ENCODE results near the gene TNNT1.

TNNT1 gene

DNA sequence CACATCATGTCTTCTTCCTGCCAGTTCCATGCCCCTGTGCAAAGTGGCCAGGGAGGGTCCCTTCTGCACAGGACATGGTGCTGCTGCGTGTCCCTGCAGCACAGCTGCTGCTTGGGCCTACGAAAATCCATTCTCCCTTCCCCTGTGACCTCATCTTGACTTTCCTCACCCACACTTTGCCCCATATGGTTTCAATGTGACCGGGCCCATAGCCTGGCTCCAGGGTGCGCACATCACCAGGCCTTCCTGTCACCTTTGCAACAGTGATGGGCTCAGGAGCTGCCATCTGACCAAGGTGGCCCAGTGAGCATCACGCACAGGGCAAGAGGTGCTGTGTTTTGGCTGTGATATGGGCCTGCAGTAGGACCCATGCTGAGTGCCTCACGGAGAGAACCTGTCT is 42.4 kb downstream of the TNNT1 start:
- TF ChIP-seq, protein P1, sequence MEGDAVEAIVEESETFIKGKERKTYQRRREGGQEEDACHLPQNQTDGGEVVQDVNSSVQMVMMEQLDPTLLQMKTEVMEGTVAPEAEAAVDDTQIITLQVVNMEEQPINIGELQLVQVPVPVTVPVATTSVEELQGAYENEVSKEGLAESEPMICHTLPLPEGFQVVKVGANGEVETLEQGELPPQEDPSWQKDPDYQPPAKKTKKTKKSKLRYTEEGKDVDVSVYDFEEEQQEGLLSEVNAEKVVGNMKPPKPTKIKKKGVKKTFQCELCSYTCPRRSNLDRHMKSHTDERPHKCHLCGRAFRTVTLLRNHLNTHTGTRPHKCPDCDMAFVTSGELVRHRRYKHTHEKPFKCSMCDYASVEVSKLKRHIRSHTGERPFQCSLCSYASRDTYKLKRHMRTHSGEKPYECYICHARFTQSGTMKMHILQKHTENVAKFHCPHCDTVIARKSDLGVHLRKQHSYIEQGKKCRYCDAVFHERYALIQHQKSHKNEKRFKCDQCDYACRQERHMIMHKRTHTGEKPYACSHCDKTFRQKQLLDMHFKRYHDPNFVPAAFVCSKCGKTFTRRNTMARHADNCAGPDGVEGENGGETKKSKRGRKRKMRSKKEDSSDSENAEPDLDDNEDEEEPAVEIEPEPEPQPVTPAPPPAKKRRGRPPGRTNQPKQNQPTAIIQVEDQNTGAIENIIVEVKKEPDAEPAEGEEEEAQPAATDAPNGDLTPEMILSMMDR (IDR thresholded peaks at IDR 0.05; ENCODE audit: control insufficient read depth, extremely low read depth, insufficient read depth), result no peak
- H3K4me3 ChIP-seq (ENCODE audit: low read depth, low read length), result no peak overlapping the region
- DNase-seq (ENCODE audit: low read depth), result no peak

DNA sequence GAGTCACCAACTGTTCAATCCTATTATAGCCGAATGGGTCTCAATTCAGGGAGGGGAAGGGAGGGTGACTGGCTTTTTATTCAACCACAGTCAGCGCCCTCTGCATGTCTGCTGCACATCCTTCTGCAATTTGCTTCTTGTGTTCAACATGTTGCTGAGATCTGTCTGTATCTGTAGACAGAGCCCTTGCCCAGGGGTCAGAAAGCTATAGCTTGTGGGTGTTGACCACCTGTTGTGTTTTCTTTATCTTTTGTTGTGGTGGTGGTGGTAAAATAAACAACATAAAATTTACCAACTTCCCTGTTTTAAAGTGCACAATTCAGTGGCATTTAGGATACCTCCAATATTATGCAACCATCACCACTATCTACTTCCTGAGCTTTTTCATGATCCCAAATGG is 43.8 kb downstream of the TNNT1 start:
- no peak for DNase-seq (ENCODE audit: low read depth)
- H3K4me3 ChIP-seq (ENCODE audit: low read depth, low read length), result no peak overlapping the region
- TF ChIP-seq, protein P1 (IDR thresholded peaks at IDR 0.05; ENCODE audit: control insufficient read depth, extremely low read depth, insufficient read depth), result no peak

DNA sequence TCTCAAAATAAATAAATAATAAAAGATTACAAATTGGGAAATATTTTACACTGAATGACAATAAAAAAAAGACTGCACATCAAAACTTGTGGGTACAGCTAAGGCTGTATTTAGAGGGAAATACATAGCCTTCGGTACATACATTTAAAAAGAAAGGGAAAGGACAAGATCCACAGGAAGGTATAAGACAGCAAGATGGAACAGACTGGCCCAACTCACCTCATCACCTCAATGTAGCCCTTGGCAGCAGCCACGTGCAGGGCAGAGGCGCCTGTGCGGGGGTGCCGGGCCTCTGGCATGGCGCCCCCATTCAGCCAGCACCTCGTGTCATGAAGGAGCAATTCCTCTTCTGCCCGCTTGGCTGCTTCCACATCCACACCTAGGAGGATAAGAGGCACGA is 45.8 kb downstream of the TNNT1 start:
- TF ChIP-seq, protein P1 (IDR thresholded peaks at IDR 0.05; ENCODE audit: control insufficient read depth, extremely low read depth, insufficient read depth), result no peak
- DNase-seq (ENCODE audit: low read depth), result no peak
- H3K4me3 ChIP-seq (ENCODE audit: low read depth, low read length), result no peak overlapping the region

DNA sequence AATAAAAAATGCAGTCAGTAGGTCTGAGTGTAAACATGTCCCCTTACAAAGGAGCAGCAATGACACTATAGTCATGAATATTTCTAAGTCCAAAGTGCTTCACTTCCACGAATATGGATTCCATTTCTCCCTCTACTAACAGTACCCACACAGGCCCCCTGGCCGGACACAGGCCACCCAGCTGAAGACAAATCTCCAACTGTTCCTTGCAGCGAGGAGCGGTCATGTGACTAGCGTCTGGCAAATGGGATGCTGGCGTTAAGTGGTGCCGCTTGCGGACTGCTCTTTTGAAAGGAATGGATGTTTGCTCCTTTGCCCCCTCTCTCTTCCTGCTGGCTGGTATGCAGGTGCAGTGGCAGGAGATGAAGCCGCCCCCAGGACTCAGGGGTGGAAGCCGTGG is 47.7 kb downstream of the TNNT1 start:
- H3K4me3 ChIP-seq (ENCODE audit: low read depth, low read length), result no peak overlapping the region
- TF ChIP-seq, protein P1 (IDR thresholded peaks at IDR 0.05; ENCODE audit: control insufficient read depth, extremely low read depth, insufficient read depth), result no peak
- DNase-seq (ENCODE audit: low read depth), result no peak

DNA sequence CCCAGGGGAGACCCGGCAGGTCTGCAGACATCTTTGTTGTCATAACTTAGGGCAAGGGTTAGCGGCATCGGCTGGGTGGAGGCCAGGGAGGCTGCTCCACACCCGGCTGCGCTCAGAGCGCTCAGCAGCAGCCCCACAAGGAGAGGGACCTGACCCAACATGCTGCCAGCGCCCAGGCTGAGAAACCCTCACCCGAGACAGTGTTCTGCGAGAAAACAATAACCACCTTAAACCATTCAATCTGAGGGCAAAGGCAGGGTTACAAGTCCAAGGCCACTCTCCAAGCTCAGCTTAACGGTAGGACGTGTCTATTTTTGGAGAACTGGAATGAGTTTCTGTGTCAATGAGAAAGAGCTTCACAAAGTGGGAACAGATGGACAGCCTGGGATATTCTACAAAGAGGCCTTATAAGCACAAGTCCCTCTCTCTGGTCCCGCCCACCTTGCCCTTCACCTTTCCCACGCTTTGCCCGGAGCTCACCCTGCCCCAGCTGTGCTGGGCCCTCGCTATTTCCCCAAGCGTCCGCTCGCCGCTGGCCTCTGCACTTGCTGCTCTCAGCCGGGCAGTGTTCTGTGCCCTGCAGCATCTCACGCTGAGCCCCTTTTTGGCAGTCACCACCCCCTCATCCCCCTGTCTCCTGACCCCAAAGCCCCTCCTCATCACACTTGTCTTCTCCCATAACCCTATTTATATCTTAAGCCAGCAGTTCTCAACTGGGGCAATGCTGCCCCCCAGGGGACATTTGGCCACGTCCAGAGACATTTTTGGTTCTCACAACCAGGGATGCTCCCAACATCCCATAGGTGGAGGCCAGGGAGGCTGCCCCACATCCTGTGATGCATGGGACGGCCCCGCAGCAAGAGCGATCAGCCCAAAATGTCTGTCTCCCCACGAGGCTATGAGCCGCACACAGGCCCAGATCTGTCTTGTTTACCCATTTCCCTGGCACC is 49.2 kb downstream of the TNNT1 start:
- DNase-seq (ENCODE audit: low read depth), result no peak
- no peak overlapping the region for H3K4me3 ChIP-seq (ENCODE audit: low read depth, low read length)
- TF ChIP-seq, protein P1 (IDR thresholded peaks at IDR 0.05; ENCODE audit: control insufficient read depth, extremely low read depth, insufficient read depth), result peak; percentile 18; the same call in 1 of the 2 replicates

DNA sequence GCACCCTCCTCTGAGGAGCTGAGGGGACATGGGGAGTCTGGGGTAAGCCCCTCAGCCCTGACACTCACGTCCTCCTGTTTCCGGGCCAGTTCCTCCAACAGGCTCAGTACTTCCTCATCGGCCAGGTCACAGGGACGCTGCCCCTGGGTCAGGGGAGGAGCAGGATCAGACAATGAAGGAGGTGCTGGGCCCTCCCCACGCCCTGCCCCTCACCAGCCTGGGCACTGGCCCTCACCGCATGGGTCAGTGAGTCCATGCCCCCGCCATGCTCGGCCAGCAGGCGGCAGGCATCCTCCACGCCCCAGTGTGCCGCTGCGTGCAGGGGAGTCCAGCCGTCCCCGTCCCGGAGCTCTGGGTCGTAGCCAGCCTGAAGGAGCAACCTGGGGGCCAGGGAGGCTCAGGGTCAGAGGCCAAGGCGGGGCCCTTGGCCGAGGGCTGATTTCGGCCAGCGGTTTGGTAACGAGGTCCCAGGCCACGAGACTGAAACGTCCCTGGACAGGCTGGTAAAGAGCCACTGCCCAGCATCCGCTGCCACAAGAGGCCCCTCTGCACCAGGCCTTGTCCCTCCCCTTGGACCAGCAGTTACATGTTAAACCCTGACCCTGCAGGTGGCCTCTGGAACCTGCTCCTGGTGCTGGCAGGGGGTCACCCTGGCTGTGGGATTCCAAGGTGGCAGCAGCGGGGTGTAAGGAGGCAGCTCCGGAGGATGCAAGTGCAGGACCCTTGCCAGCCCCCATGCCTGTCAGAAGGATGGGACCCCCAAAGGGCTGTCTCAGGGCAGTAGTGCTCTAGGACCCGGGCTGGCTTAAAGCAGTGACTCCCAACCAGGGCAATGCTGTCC is 50.1 kb downstream of the TNNT1 start:
- TF ChIP-seq, protein P1 (IDR thresholded peaks at IDR 0.05; ENCODE audit: control insufficient read depth, extremely low read depth, insufficient read depth), result no peak
- no peak for DNase-seq (ENCODE audit: low read depth)
- no peak overlapping the region for H3K4me3 ChIP-seq (ENCODE audit: low read depth, low read length)
